ENCODE results near the gene MAPK7.

- TF ChIP-seq SP4 (IDR thresholded peaks at IDR 0.05; ENCODE audit: low read length) (no peak), CTCF (IDR thresholded peaks at IDR 0.05; ENCODE audit: control extremely low read depth in 1 of 3, insufficient read depth in 1 of 3, low read depth in 1 of 3, low read length in 3 of 3) (no peak), YY1 (IDR thresholded peaks at IDR 0.05; ENCODE audit: low read depth, low read length) (no peak)
These were observed 44.5 kb upstream of the MAPK7 start for GRCh38 chr17:19333736-19334290.

All from H1 (cell line).